Measurements from ENCODE around the gene MCRIP1.

Gene MCRIP1

GRCh38 chr17:81815646-81815986, 17.5 kb downstream of the MCRIP1 start:
- H3K4me1 ChIP-seq (ENCODE audit: control insufficient read depth in 2 of 2, insufficient read depth in 1 of 2, low read depth in 1 of 2, low read length in 2 of 2): peaks cover 3 to 8% of the 10 kb centered on the region in 2 donors
- H3K9ac ChIP-seq (ENCODE audit: low read depth, low read length, poor library complexity): no peak overlapping the region
- H2AFZ ChIP-seq (ENCODE audit: low read length): no peak overlapping the region
- no peak overlapping the region for H2BK120ac ChIP-seq (ENCODE audit: low read depth, low read length)
- H4K8ac ChIP-seq (ENCODE audit: low read depth, low read length): no peak overlapping the region
- H2BK12ac ChIP-seq (ENCODE audit: low read length): no peak overlapping the region
- no peak overlapping the region for H3K23ac ChIP-seq (ENCODE audit: low read depth, low read length, poor library complexity)
- H2BK5ac ChIP-seq (ENCODE audit: low read length): no peak overlapping the region
- peaks cover 0 to 11% (median 0%) of the 10 kb centered on the region in 3 experiments for H3K27me3 ChIP-seq (ENCODE audit: control insufficient read depth in 3 of 3, insufficient read depth in 3 of 3, low read depth in 1 of 3, low read length in 3 of 3)
- no peak overlapping the region for H3K18ac ChIP-seq (ENCODE audit: low read length)
- no peak overlapping the region for H3K4ac ChIP-seq (ENCODE audit: low read length)
- H4K91ac ChIP-seq (ENCODE audit: low read depth, low read length, poor library complexity): no peak overlapping the region
- H3K9me3 ChIP-seq (replicated peaks in 1 of 2; ENCODE audit: control insufficient read depth in 2 of 2, insufficient read depth in 1 of 2, low read depth in 1 of 2, low read length in 2 of 2): no peaks in the 10 kb centered on the region
- no peak for DNase-seq (ENCODE audit: low spot score)
- H3K14ac ChIP-seq (ENCODE audit: low read length): no peak overlapping the region
- H3K4me2 ChIP-seq (ENCODE audit: insufficient read depth, low read length, poor library complexity, severe bottlenecking): no peak overlapping the region
- no peaks in the 10 kb centered on the region for H3K36me3 ChIP-seq (replicated peaks in 1 of 2; ENCODE audit: control insufficient read depth in 2 of 2, insufficient read depth in 2 of 2, low read length in 2 of 2)
- H3K79me1 ChIP-seq (ENCODE audit: low read depth, low read length): peaks cover 2% of the 10 kb centered on the region
- no peak overlapping the region for H3K4me3 ChIP-seq (ENCODE audit: low read length in 2 of 2)
- H2AK5ac ChIP-seq (ENCODE audit: low read depth, low read length): peak overlapping the region; percentile 20
- no peak overlapping the region for H3K27ac ChIP-seq (replicated peaks; ENCODE audit: low read length)
- peak overlapping the region; percentile 89 for H2BK15ac ChIP-seq (ENCODE audit: low read length)
- no CpG with 5 or more reads among the region's 2 CpGs for WGBS, 2 donors (ENCODE audit: extremely low coverage in 2 of 2, insufficient read length in 2 of 2, insufficient replicate concordance in 1 of 2)

- Histone ChIP-seq H2BK5ac (ENCODE audit: low read length) (peak overlapping the region; percentile 39), H2AK5ac (ENCODE audit: low read depth, low read length) (peak overlapping the region; percentile 20), H3K18ac (ENCODE audit: low read length) (peak overlapping the region; percentile 85), H3K4me1 (ENCODE audit: control insufficient read depth in 2 of 2, insufficient read depth in 1 of 2, low read depth in 1 of 2, low read length in 2 of 2) (peaks cover 3 to 7% of the 10 kb centered on the region in 2 donors), H3K9ac (ENCODE audit: low read depth, low read length, poor library complexity) (no peak overlapping the region), H4K8ac (ENCODE audit: low read depth, low read length) (no peak overlapping the region), H3K27ac (replicated peaks; ENCODE audit: low read length) (no peak overlapping the region), H4K91ac (ENCODE audit: low read depth, low read length, poor library complexity) (no peak overlapping the region), H2AFZ (ENCODE audit: low read length) (no peak overlapping the region), H3K4ac (ENCODE audit: low read length) (no peak overlapping the region), H3K4me2 (ENCODE audit: insufficient read depth, low read length, poor library complexity, severe bottlenecking) (no peak overlapping the region), H2BK120ac (ENCODE audit: low read depth, low read length) (no peak overlapping the region), H3K9me3 (replicated peaks in 1 of 2; ENCODE audit: control insufficient read depth in 2 of 2, insufficient read depth in 1 of 2, low read depth in 1 of 2, low read length in 2 of 2) (no peaks in the 10 kb centered on the region), H3K27me3 (ENCODE audit: control insufficient read depth in 3 of 3, insufficient read depth in 3 of 3, low read depth in 1 of 3, low read length in 3 of 3) (peaks cover 0 to 15% (median 0%) of the 10 kb centered on the region in 3 experiments), H2BK12ac (ENCODE audit: low read length) (no peak overlapping the region), H3K36me3 (replicated peaks in 1 of 2; ENCODE audit: control insufficient read depth in 2 of 2, insufficient read depth in 2 of 2, low read length in 2 of 2) (no peaks in the 10 kb centered on the region), H3K14ac (ENCODE audit: low read length) (peak overlapping the region; percentile 38), H3K23ac (ENCODE audit: low read depth, low read length, poor library complexity) (no peak overlapping the region), H3K4me3 (ENCODE audit: low read length in 2 of 2) (no peak overlapping the region), H2BK15ac (ENCODE audit: low read length) (peak overlapping the region; percentile 89), H3K79me1 (ENCODE audit: low read depth, low read length) (peaks cover 2% of the 10 kb centered on the region)
- WGBS, 2 donors (ENCODE audit: extremely low coverage in 2 of 2, insufficient read length in 2 of 2, insufficient replicate concordance in 1 of 2): no CpG with 5 or more reads among the region's 24 CpGs
- DNase-seq (ENCODE audit: low spot score): no peak
Observed at GRCh38 chr17:81814748-81815645, 18.1 kb downstream of the MCRIP1 start.

- Histone ChIP-seq H2AFZ (ENCODE audit: low read length) (no peak overlapping the region), H3K4me2 (ENCODE audit: insufficient read depth, low read length, poor library complexity, severe bottlenecking) (no peak overlapping the region), H2BK12ac (ENCODE audit: low read length) (peak overlapping the region; percentile 58), H3K9ac (ENCODE audit: low read depth, low read length, poor library complexity) (peak overlapping the region; percentile 44), H3K4ac (ENCODE audit: low read length) (no peak overlapping the region), H4K91ac (ENCODE audit: low read depth, low read length, poor library complexity) (no peak overlapping the region), H2BK15ac (ENCODE audit: low read length) (peak overlapping the region; percentile 49), H3K9me3 (replicated peaks in 1 of 2; ENCODE audit: control insufficient read depth in 2 of 2, insufficient read depth in 1 of 2, low read depth in 1 of 2, low read length in 2 of 2) (no peaks in the 10 kb centered on the region), H3K36me3 (replicated peaks in 1 of 2; ENCODE audit: control insufficient read depth in 2 of 2, insufficient read depth in 2 of 2, low read length in 2 of 2) (no peaks in the 10 kb centered on the region), H3K14ac (ENCODE audit: low read length) (peak overlapping the region; percentile 89), H2BK120ac (ENCODE audit: low read depth, low read length) (no peak overlapping the region), H3K18ac (ENCODE audit: low read length) (peak overlapping the region; percentile 64), H3K27me3 (ENCODE audit: control insufficient read depth in 3 of 3, insufficient read depth in 3 of 3, low read depth in 1 of 3, low read length in 3 of 3) (peaks cover 0 to 24% (median 1%) of the 10 kb centered on the region in 3 experiments), H3K4me3 (ENCODE audit: low read length in 2 of 2) (no peak overlapping the region), H3K23ac (ENCODE audit: low read depth, low read length, poor library complexity) (peak overlapping the region; percentile 73), H3K79me1 (ENCODE audit: low read depth, low read length) (peaks cover 5% of the 10 kb centered on the region), H4K8ac (ENCODE audit: low read depth, low read length) (no peak overlapping the region), H2BK5ac (ENCODE audit: low read length) (no peak overlapping the region), H3K4me1 (ENCODE audit: control insufficient read depth in 2 of 2, insufficient read depth in 1 of 2, low read depth in 1 of 2, low read length in 2 of 2) (peaks cover 3 to 5% of the 10 kb centered on the region in 2 donors), H2AK5ac (ENCODE audit: low read depth, low read length) (peak overlapping the region; percentile 92), H3K27ac (replicated peaks; ENCODE audit: low read length) (no peak overlapping the region)
- no peak for DNase-seq (ENCODE audit: low spot score)
- WGBS, 2 donors (ENCODE audit: extremely low coverage in 2 of 2, insufficient read length in 2 of 2, insufficient replicate concordance in 1 of 2): no CpG with 5 or more reads among the region's 41 CpGs
Observed at GRCh38 chr17:81813861-81814683, 19.0 kb downstream of the MCRIP1 start.

GRCh38 chr17:81813371-81813684, 19.8 kb downstream of the MCRIP1 start:
- Histone ChIP-seq H3K27ac (replicated peaks; ENCODE audit: low read length) (no peak overlapping the region), H3K4me3 (ENCODE audit: low read length in 2 of 2) (no peak overlapping the region), H3K18ac (ENCODE audit: low read length) (peak overlapping the region; percentile 17), H3K14ac (ENCODE audit: low read length) (peak overlapping the region; percentile 71), H3K4me1 (ENCODE audit: control insufficient read depth in 2 of 2, insufficient read depth in 1 of 2, low read depth in 1 of 2, low read length in 2 of 2) (peaks cover 3% of the 10 kb centered on the region in 2 donors), H3K4me2 (ENCODE audit: insufficient read depth, low read length, poor library complexity, severe bottlenecking) (no peak overlapping the region), H2BK120ac (ENCODE audit: low read depth, low read length) (peak overlapping the region; percentile 47), H2AK5ac (ENCODE audit: low read depth, low read length) (peak overlapping the region; percentile 63), H2BK15ac (ENCODE audit: low read length) (peak overlapping the region; percentile 49), H3K27me3 (ENCODE audit: control insufficient read depth in 3 of 3, insufficient read depth in 3 of 3, low read depth in 1 of 3, low read length in 3 of 3) (peaks cover 0 to 30% (median 3%) of the 10 kb centered on the region in 3 experiments), H3K23ac (ENCODE audit: low read depth, low read length, poor library complexity) (peak overlapping the region; percentile 73), H2BK12ac (ENCODE audit: low read length) (no peak overlapping the region), H4K91ac (ENCODE audit: low read depth, low read length, poor library complexity) (no peak overlapping the region), H3K4ac (ENCODE audit: low read length) (no peak overlapping the region), H3K36me3 (replicated peaks in 1 of 2; ENCODE audit: control insufficient read depth in 2 of 2, insufficient read depth in 2 of 2, low read length in 2 of 2) (no peaks in the 10 kb centered on the region), H2AFZ (ENCODE audit: low read length) (no peak overlapping the region), H3K9ac (ENCODE audit: low read depth, low read length, poor library complexity) (no peak overlapping the region), H2BK5ac (ENCODE audit: low read length) (no peak overlapping the region), H3K9me3 (replicated peaks in 1 of 2; ENCODE audit: control insufficient read depth in 2 of 2, insufficient read depth in 1 of 2, low read depth in 1 of 2, low read length in 2 of 2) (no peaks in the 10 kb centered on the region), H4K8ac (ENCODE audit: low read depth, low read length) (no peak overlapping the region), H3K79me1 (ENCODE audit: low read depth, low read length) (peaks cover 7% of the 10 kb centered on the region)
- DNase-seq (ENCODE audit: low spot score): no peak
- WGBS, 2 donors (ENCODE audit: extremely low coverage in 2 of 2, insufficient read length in 2 of 2, insufficient replicate concordance in 1 of 2): no CpG with 5 or more reads among the region's 15 CpGs

All from neuronal stem cell (in vitro differentiated cells).